Measurements from ENCODE around the gene CNNM3. TPM values are rescaled to one million over a fixed set of nuclear protein-coding genes. Genes with fewer than 3 reads are reported as not detected.

CNNM3 gene
- polyA plus RNA-seq, 2 donors: 3.8 to 3.9 TPM

- H3K9me3 ChIP-seq (ENCODE audit: control insufficient read depth in 2 of 2, insufficient read depth in 1 of 2, low read depth in 1 of 2, low read length in 1 of 2): no peaks in the 10 kb centered on the region
- H3K36me3 ChIP-seq (ENCODE audit: control insufficient read depth in 2 of 2, insufficient read depth in 2 of 2, low read length in 1 of 2): peaks cover 2 to 22% of the 10 kb centered on the region in 2 donors
These were observed 19.8 kb downstream of the CNNM3 start for GRCh38 chr2:96835830-96836229.

GRCh38 chr2:96837575-96837974, 21.5 kb downstream of the CNNM3 start:
- Histone ChIP-seq H3K4me1 (ENCODE audit: control insufficient read depth in 2 of 2, insufficient read depth in 2 of 2, low read length in 1 of 2) (peaks cover 3 to 11% of the 10 kb centered on the region in 2 donors), H3K27me3 (ENCODE audit: control insufficient read depth in 1 of 2, insufficient read depth in 2 of 2, low read length in 2 of 2) (no peaks in the 10 kb centered on the region), H3K9me3 (ENCODE audit: control insufficient read depth in 2 of 2, insufficient read depth in 1 of 2, low read depth in 1 of 2, low read length in 1 of 2) (no peaks in the 10 kb centered on the region), H3K36me3 (ENCODE audit: control insufficient read depth in 2 of 2, insufficient read depth in 2 of 2, low read length in 1 of 2) (peaks cover 0 to 14% of the 10 kb centered on the region in 2 donors), H3K27ac (ENCODE audit: low read depth in 2 of 2, low read length in 1 of 2) (no peak overlapping the region), H3K4me3 (ENCODE audit: low read depth in 1 of 2, low read length in 2 of 2) (no peak overlapping the region)
- WGBS, 2 donors: 93 to 96% methylated on average over 9 of the region's 9 CpGs

More at GRCh38 chr2:96835830-96836229, 19.8 kb downstream of the CNNM3 start:
- Histone ChIP-seq H3K27me3 (ENCODE audit: control insufficient read depth in 1 of 2, insufficient read depth in 2 of 2, low read length in 2 of 2) (no peaks in the 10 kb centered on the region), H3K4me3 (ENCODE audit: low read depth in 1 of 2, low read length in 2 of 2) (no peak overlapping the region), H3K27ac (ENCODE audit: low read depth in 2 of 2, low read length in 1 of 2) (no peak overlapping the region), H3K4me1 (ENCODE audit: control insufficient read depth in 2 of 2, insufficient read depth in 2 of 2, low read length in 1 of 2) (peaks cover 3 to 14% of the 10 kb centered on the region in 2 donors)
- WGBS, 2 donors: 81 to 94% methylated on average over 4 of the region's 4 CpGs

- Histone ChIP-seq H3K36me3 (ENCODE audit: control insufficient read depth in 2 of 2, insufficient read depth in 2 of 2, low read length in 1 of 2) (peaks cover 0 to 7% of the 10 kb centered on the region in 2 donors), H3K4me1 (ENCODE audit: control insufficient read depth in 2 of 2, insufficient read depth in 2 of 2, low read length in 1 of 2) (peaks cover 3 to 11% of the 10 kb centered on the region in 2 donors), H3K27me3 (ENCODE audit: control insufficient read depth in 1 of 2, insufficient read depth in 2 of 2, low read length in 2 of 2) (no peaks in the 10 kb centered on the region), H3K9me3 (ENCODE audit: control insufficient read depth in 2 of 2, insufficient read depth in 1 of 2, low read depth in 1 of 2, low read length in 1 of 2) (no peaks in the 10 kb centered on the region), H3K27ac (ENCODE audit: low read depth in 2 of 2, low read length in 1 of 2) (no peak overlapping the region), H3K4me3 (ENCODE audit: low read depth in 1 of 2, low read length in 2 of 2) (no peak overlapping the region)
- 84 to 86% methylated on average over 22 to 23 of the region's 23 CpGs for WGBS, 2 donors
These were observed 22.6 kb downstream of the CNNM3 start for GRCh38 chr2:96838345-96839292.

GRCh38 chr2:96839293-96839874, 23.3 kb downstream of the CNNM3 start:
- Histone ChIP-seq H3K4me1 (ENCODE audit: control insufficient read depth in 2 of 2, insufficient read depth in 2 of 2, low read length in 1 of 2) (peaks cover 3 to 11% of the 10 kb centered on the region in 2 donors), H3K27me3 (ENCODE audit: control insufficient read depth in 1 of 2, insufficient read depth in 2 of 2, low read length in 2 of 2) (no peaks in the 10 kb centered on the region), H3K27ac (ENCODE audit: low read depth in 2 of 2, low read length in 1 of 2) (no peak overlapping the region), H3K36me3 (ENCODE audit: control insufficient read depth in 2 of 2, insufficient read depth in 2 of 2, low read length in 1 of 2) (peaks cover 0 to 8% of the 10 kb centered on the region in 2 donors), H3K9me3 (ENCODE audit: control insufficient read depth in 2 of 2, insufficient read depth in 1 of 2, low read depth in 1 of 2, low read length in 1 of 2) (no peaks in the 10 kb centered on the region), H3K4me3 (ENCODE audit: low read depth in 1 of 2, low read length in 2 of 2) (peak overlapping the region in 1 of 2 donors; percentile 6)
- WGBS, 2 donors: 30 to 31% methylated on average over 42 of the region's 42 CpGs

- Histone ChIP-seq H3K9me3 (ENCODE audit: control insufficient read depth in 2 of 2, insufficient read depth in 1 of 2, low read depth in 1 of 2, low read length in 1 of 2) (no peaks in the 10 kb centered on the region), H3K4me3 (ENCODE audit: low read depth in 1 of 2, low read length in 2 of 2) (no peak overlapping the region), H3K4me1 (ENCODE audit: control insufficient read depth in 2 of 2, insufficient read depth in 2 of 2, low read length in 1 of 2) (peaks cover 3 to 11% of the 10 kb centered on the region in 2 donors), H3K36me3 (ENCODE audit: control insufficient read depth in 2 of 2, insufficient read depth in 2 of 2, low read length in 1 of 2) (peaks cover 0 to 8% of the 10 kb centered on the region in 2 donors), H3K27ac (ENCODE audit: low read depth in 2 of 2, low read length in 1 of 2) (no peak overlapping the region), H3K27me3 (ENCODE audit: control insufficient read depth in 1 of 2, insufficient read depth in 2 of 2, low read length in 2 of 2) (no peaks in the 10 kb centered on the region)
- WGBS, 2 donors: 87 to 89% methylated on average over 37 of the region's 37 CpGs
These were observed 24.1 kb downstream of the CNNM3 start for GRCh38 chr2:96839875-96840850.

- H3K4me1 ChIP-seq (ENCODE audit: control insufficient read depth in 2 of 2, insufficient read depth in 2 of 2, low read length in 1 of 2): peaks cover 3 to 11% of the 10 kb centered on the region in 2 donors
- H3K9me3 ChIP-seq (ENCODE audit: control insufficient read depth in 2 of 2, insufficient read depth in 1 of 2, low read depth in 1 of 2, low read length in 1 of 2): no peaks in the 10 kb centered on the region
- no peak overlapping the region for H3K4me3 ChIP-seq (ENCODE audit: low read depth in 1 of 2, low read length in 2 of 2)
- H3K27ac ChIP-seq (ENCODE audit: low read depth in 2 of 2, low read length in 1 of 2): no peak overlapping the region
- H3K36me3 ChIP-seq (ENCODE audit: control insufficient read depth in 2 of 2, insufficient read depth in 2 of 2, low read length in 1 of 2): peaks cover 0 to 8% of the 10 kb centered on the region in 2 donors
- H3K27me3 ChIP-seq (ENCODE audit: control insufficient read depth in 1 of 2, insufficient read depth in 2 of 2, low read length in 2 of 2): no peaks in the 10 kb centered on the region
- 83 to 86% methylated on average over 16 of the region's 16 CpGs for WGBS, 2 donors
These were observed 25.8 kb downstream of the CNNM3 start for GRCh38 chr2:96841701-96842495.

- H3K27ac ChIP-seq (ENCODE audit: low read depth in 2 of 2, low read length in 1 of 2): no peak overlapping the region
- 80 to 91% methylated on average over 7 of the region's 7 CpGs for WGBS, 2 donors
- no peaks in the 10 kb centered on the region for H3K27me3 ChIP-seq (ENCODE audit: control insufficient read depth in 1 of 2, insufficient read depth in 2 of 2, low read length in 2 of 2)
- H3K9me3 ChIP-seq (ENCODE audit: control insufficient read depth in 2 of 2, insufficient read depth in 1 of 2, low read depth in 1 of 2, low read length in 1 of 2): no peaks in the 10 kb centered on the region
- H3K36me3 ChIP-seq (ENCODE audit: control insufficient read depth in 2 of 2, insufficient read depth in 2 of 2, low read length in 1 of 2): peaks cover 0 to 7% of the 10 kb centered on the region in 2 donors
- H3K4me1 ChIP-seq (ENCODE audit: control insufficient read depth in 2 of 2, insufficient read depth in 2 of 2, low read length in 1 of 2): peaks cover 3 to 11% of the 10 kb centered on the region in 2 donors
- no peak overlapping the region for H3K4me3 ChIP-seq (ENCODE audit: low read depth in 1 of 2, low read length in 2 of 2)
These were observed 26.5 kb downstream of the CNNM3 start for GRCh38 chr2:96842600-96842999.

GRCh38 chr2:96843538-96844268, 27.6 kb downstream of the CNNM3 start, which contains the start of gene ANKRD23:
Gene ANKRD23 (minus strand): TSS chr2:96844021. CDS start chr2:96843992, 29 bp downstream.
- WGBS, 2 donors: 92 to 93% methylated on average over 14 of the region's 14 CpGs
- no peak within 1 kb of the TSS for H3K4me3 ChIP-seq (ENCODE audit: low read depth in 1 of 2, low read length in 2 of 2)
- H3K27me3 ChIP-seq (ENCODE audit: control insufficient read depth in 1 of 2, insufficient read depth in 2 of 2, low read length in 2 of 2): no peaks in the 10 kb centered on the region
- peaks cover 3 to 11% of the 10 kb centered on the region in 2 donors for H3K4me1 ChIP-seq (ENCODE audit: control insufficient read depth in 2 of 2, insufficient read depth in 2 of 2, low read length in 1 of 2)
- no peak within 1 kb of the TSS for H3K27ac ChIP-seq (ENCODE audit: low read depth in 2 of 2, low read length in 1 of 2)
- H3K9me3 ChIP-seq (ENCODE audit: control insufficient read depth in 2 of 2, insufficient read depth in 1 of 2, low read depth in 1 of 2, low read length in 1 of 2): no peaks in the 10 kb centered on the region
- peaks cover 0 to 9% of the 10 kb centered on the region in 2 donors for H3K36me3 ChIP-seq (ENCODE audit: control insufficient read depth in 2 of 2, insufficient read depth in 2 of 2, low read length in 1 of 2)

Measured in esophagus (tissue), 2 donors.